Common myeloid progenitor, CD34-positive (primary cell): Measurements from ENCODE around the gene KIAA2012.

ENCODE experiments used
- CTCF ChIA-PET: fragments of 350-600 bp; sonication (Branson Sonifier 250); formaldehyde crosslinking; loops from one replicate; lab custom pipeline; 2021; ENCODE audit warnings: antibody characterized with exemption; lab: Charles Lee
- POLR2A ChIA-PET: fragments of 350-600 bp; sonication (Branson Sonifier 250); formaldehyde crosslinking; loops from one replicate; lab custom pipeline; 2021; ENCODE audit warnings: antibody characterized with exemption; lab: Charles Lee
- DNase-seq, 3 donors: peaks; one replicate each; pipeline versions ENCODE4 v3.0.0 to v3.0.0-alpha.2; 2013
- H3K27ac ChIP-seq, 2 experiments: 1 replicate in 1 of 2; 2 replicates in 1 of 2; pipeline ENCODE4 v1.7.0; 2013; ENCODE audit warnings: inconsistent platforms in 2 of 2, low read length in 2 of 2, mild to moderate bottlenecking in 2 of 2, low read depth in 1 of 2, moderate library complexity in 1 of 2; ENCODE audit not compliant: severe bottlenecking in 2 of 2, insufficient read depth in 1 of 2, poor library complexity in 1 of 2
- H3K27me3 ChIP-seq, 5 experiments: replicated peaks in 2 of 5; 1 replicate in 3 of 5; 2 replicates in 2 of 5; pipeline versions ENCODE4 v1.6.1 to v1.7.0; 2013; ENCODE audit warnings: low read length in 4 of 5, mild to moderate bottlenecking in 2 of 5, moderate library complexity in 2 of 5, inconsistent platforms in 1 of 5; ENCODE audit not compliant: insufficient read depth in 5 of 5, control insufficient read depth in 4 of 5
- H3K36me3 ChIP-seq, 4 experiments: 1 replicate in 2 of 4; 2 replicates in 2 of 4; pipeline versions ENCODE4 v1.6.1 to v1.7.0; 2013; ENCODE audit warnings: low read length in 3 of 4, control low read depth in 1 of 4, mild to moderate bottlenecking in 1 of 4; ENCODE audit not compliant: control insufficient read depth in 4 of 4, insufficient read depth in 4 of 4
- H3K4me1 ChIP-seq, 4 experiments: 1 replicate in 3 of 4; 2 replicates in 1 of 4; pipeline versions ENCODE4 v1.6.1 to v1.7.1; 2013; ENCODE audit warnings: low read length in 3 of 4, mild to moderate bottlenecking in 3 of 4, control low read depth in 1 of 4, inconsistent platforms in 1 of 4, moderate library complexity in 1 of 4; ENCODE audit not compliant: control insufficient read depth in 4 of 4, insufficient read depth in 4 of 4; ENCODE audit errors: control extremely low read depth in 1 of 4
- H3K4me3 ChIP-seq, 7 experiments: 1 replicate in 4 of 7; 2 replicates in 3 of 7; pipeline versions ENCODE4 v1.5.1 to v1.7.0; 2013; ENCODE audit warnings: mild to moderate bottlenecking in 7 of 7, low read length in 6 of 7, moderate library complexity in 6 of 7, inconsistent platforms in 2 of 7, low read depth in 2 of 7, control low read depth in 1 of 7; ENCODE audit not compliant: insufficient read depth in 4 of 7, control insufficient read depth in 1 of 7; ENCODE audit errors: extremely low read depth in 1 of 7
- H3K9me3 ChIP-seq, 5 experiments: 1 replicate in 4 of 5; 2 replicates in 1 of 5; pipeline versions ENCODE4 v1.6.1 to v1.7.1; 2013; ENCODE audit warnings: low read length in 4 of 5, mild to moderate bottlenecking in 2 of 5, inconsistent platforms in 1 of 5, low read depth in 1 of 5, moderate library complexity in 1 of 5; ENCODE audit not compliant: control insufficient read depth in 4 of 5, insufficient read depth in 2 of 5; ENCODE audit errors: control extremely low read depth in 1 of 5
- WGBS: methylation state at CpG from one replicate; pipeline ENCODE4 v1.1.5; 2013; ENCODE audit not compliant: insufficient coverage; 5-methylcytosine and 5-hydroxymethylcytosine counted together

The KIAA2012 gene

GRCh38 chr2:202104286-202104870 is 31.3 kb downstream of the KIAA2012 start:
- Histone ChIP-seq H3K27ac (no peak overlapping the region), H3K4me3 (no peak overlapping the region), H3K4me1 (peaks cover 0 to 6% (median 3%) of the 10 kb centered on the region in 4 experiments), H3K9me3 (peaks cover 0 to 2% (median 0%) of the 10 kb centered on the region in 5 experiments), H3K36me3 (no peaks in the 10 kb centered on the region), H3K27me3 (peaks cover 0 to 2% (median 0%) of the 10 kb centered on the region in 5 experiments)
- peak; percentile 33 to 56 (median 47) for DNase-seq
- ChIA-PET POLR2A (no interaction called here), CTCF (interaction anchor here (0.6 to 1.2 kb wide), 3 partner anchors 21 to 243 kb away, joined by 3 read pairs; no protein-coding TSS in a partner anchor)
- WGBS: 78% methylated on average over 2 of the region's 2 CpGs

GRCh38 chr2:202105025-202105424 is 32.0 kb downstream of the KIAA2012 start:
- peaks cover 0 to 2% (median 0%) of the 10 kb centered on the region in 5 experiments for H3K9me3 ChIP-seq
- CTCF ChIA-PET: interaction anchor here (0.6 to 1.2 kb wide), 2 partner anchors 21 to 244 kb away, joined by 3 read pairs; no protein-coding TSS in a partner anchor

GRCh38 chr2:202108345-202108744 is 35.3 kb downstream of the KIAA2012 start:
- Histone ChIP-seq H3K9me3 (peaks cover 0 to 2% (median 0%) of the 10 kb centered on the region in 5 experiments), H3K4me3 (no peak overlapping the region), H3K27me3 (no peaks in the 10 kb centered on the region), H3K4me1 (no peaks in the 10 kb centered on the region), H3K27ac (no peak overlapping the region), H3K36me3 (no peaks in the 10 kb centered on the region)
- 100% methylated on average over 2 of the region's 3 CpGs for WGBS
- ChIA-PET POLR2A (no interaction called here), CTCF (no interaction called here)
- DNase-seq: no peak

More at GRCh38 chr2:202105025-202105424, 32.0 kb downstream of the KIAA2012 start:
- DNase-seq: no peak
- no peaks in the 10 kb centered on the region for H3K27me3 ChIP-seq
- no peak overlapping the region for H3K27ac ChIP-seq
- H3K36me3 ChIP-seq: no peaks in the 10 kb centered on the region
- peaks cover 0 to 4% (median 1%) of the 10 kb centered on the region in 4 experiments for H3K4me1 ChIP-seq
- no peak overlapping the region for H3K4me3 ChIP-seq
- POLR2A ChIA-PET: no interaction called here

DNA sequence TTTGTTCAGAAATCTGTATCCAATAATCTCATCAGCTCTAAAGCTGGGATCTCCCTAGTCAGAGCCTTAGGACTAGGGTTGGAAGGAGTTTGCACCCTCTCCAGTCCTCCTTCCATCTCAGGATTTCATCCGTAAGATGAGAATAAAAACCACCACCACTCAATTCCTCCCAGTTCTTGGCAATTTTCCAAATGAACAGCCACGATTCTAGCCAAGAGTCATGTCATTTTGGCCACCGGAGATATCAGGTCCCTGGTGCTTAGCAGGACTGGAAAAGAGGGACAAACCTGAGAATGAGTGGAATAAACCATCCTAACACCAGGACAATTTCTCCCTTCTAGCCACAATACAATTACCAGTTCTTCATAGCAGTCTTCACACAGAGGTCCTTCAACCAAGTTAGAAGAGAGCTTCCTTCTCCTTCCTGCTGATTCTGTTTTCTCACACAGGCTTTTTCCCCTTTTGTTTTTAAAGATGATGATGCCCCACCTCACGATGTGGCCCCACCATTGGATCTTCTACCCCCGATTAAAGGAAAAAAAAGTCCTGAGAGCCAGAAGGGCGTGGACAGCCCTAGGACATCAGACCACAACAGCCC is 36.2 kb downstream of the KIAA2012 start:
- Histone ChIP-seq H3K4me1 (no peaks in the 10 kb centered on the region), H3K27me3 (no peaks in the 10 kb centered on the region), H3K27ac (no peak overlapping the region), H3K4me3 (no peak overlapping the region), H3K36me3 (no peaks in the 10 kb centered on the region), H3K9me3 (peaks cover 0 to under 1% (median 0%) of the 10 kb centered on the region in 5 experiments)
- CTCF ChIA-PET: no interaction called here
- 80% methylated on average over 3 of the region's 6 CpGs for WGBS
- DNase-seq: no peak
- POLR2A ChIA-PET: no interaction called here

- CTCF ChIA-PET: no interaction called here
- no peaks in the 10 kb centered on the region for H3K9me3 ChIP-seq
- no peaks in the 10 kb centered on the region for H3K27me3 ChIP-seq
- H3K27ac ChIP-seq: no peak overlapping the region
- 91% methylated on average over 5 of the region's 5 CpGs for WGBS
- no peaks in the 10 kb centered on the region for H3K36me3 ChIP-seq
- no peak for DNase-seq
- H3K4me1 ChIP-seq: peaks cover 0 to 2% (median 0%) of the 10 kb centered on the region in 4 experiments
- no peak overlapping the region for H3K4me3 ChIP-seq
- POLR2A ChIA-PET: no interaction called here
These were observed 36.7 kb downstream of the KIAA2012 start for GRCh38 chr2:202109737-202110184.

DNA sequence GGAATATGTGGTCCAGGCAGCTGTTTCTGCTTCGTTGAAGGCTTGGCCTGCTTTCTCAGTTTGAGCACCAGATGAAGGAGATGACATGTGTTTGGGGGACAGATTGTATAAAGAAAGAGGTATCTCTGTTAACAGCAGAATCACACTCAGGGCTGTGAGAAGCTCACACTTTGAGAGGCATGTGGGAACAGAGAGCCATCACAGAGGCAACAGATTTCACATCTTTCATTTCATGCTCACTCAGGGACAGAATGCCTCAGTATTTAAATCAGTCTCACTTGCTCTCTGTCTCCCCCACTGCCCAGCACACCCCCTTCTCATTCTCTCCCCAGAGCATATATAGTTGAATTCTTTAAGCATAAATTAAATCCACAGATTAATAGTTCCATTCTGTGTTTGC is 37.4 kb downstream of the KIAA2012 start:
- H3K4me3 ChIP-seq: no peak overlapping the region
- H3K9me3 ChIP-seq: no peaks in the 10 kb centered on the region
- CTCF ChIA-PET: no interaction called here
- H3K27me3 ChIP-seq: no peaks in the 10 kb centered on the region
- no peak for DNase-seq
- POLR2A ChIA-PET: no interaction called here
- WGBS: 75% methylated on average over 1 of the region's 1 CpG
- no peak overlapping the region for H3K27ac ChIP-seq
- peaks cover 0 to 7% (median 0%) of the 10 kb centered on the region in 4 experiments for H3K4me1 ChIP-seq
- no peaks in the 10 kb centered on the region for H3K36me3 ChIP-seq

DNA sequence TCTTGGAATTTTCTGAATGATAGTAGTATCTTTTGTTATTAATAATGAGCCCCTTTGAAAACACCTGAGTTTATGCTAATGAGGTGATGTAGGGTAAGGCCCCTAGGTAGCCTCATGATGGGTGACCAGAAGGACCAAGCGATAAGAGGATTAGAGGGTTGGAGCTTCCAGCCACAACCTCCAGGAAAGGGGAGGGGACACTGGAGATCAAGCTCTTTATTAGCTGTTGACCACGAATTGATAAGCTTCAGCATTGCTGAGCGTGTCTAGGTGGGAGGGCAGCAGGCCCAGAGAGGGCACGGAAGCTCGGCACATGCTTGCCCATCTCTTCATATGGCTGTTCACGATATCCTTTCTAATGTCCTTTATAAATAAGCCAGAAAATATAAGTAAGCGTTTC is 39.0 kb downstream of the KIAA2012 start:
- POLR2A ChIA-PET: no interaction called here
- Histone ChIP-seq H3K27me3 (no peaks in the 10 kb centered on the region), H3K4me3 (no peak overlapping the region), H3K9me3 (no peaks in the 10 kb centered on the region), H3K27ac (no peak overlapping the region), H3K36me3 (no peaks in the 10 kb centered on the region), H3K4me1 (peaks cover 0 to 7% (median 0%) of the 10 kb centered on the region in 4 experiments)
- CTCF ChIA-PET: interaction anchor here (0.8 to 1.3 kb wide), 3 partner anchors 15 to 68 kb away, joined by 3 to 5 read pairs (median 3); no protein-coding TSS in a partner anchor
- 91% methylated on average over 6 of the region's 7 CpGs for WGBS
- DNase-seq: no peak
